ENCODE data around the gene BANF1.

DNA sequence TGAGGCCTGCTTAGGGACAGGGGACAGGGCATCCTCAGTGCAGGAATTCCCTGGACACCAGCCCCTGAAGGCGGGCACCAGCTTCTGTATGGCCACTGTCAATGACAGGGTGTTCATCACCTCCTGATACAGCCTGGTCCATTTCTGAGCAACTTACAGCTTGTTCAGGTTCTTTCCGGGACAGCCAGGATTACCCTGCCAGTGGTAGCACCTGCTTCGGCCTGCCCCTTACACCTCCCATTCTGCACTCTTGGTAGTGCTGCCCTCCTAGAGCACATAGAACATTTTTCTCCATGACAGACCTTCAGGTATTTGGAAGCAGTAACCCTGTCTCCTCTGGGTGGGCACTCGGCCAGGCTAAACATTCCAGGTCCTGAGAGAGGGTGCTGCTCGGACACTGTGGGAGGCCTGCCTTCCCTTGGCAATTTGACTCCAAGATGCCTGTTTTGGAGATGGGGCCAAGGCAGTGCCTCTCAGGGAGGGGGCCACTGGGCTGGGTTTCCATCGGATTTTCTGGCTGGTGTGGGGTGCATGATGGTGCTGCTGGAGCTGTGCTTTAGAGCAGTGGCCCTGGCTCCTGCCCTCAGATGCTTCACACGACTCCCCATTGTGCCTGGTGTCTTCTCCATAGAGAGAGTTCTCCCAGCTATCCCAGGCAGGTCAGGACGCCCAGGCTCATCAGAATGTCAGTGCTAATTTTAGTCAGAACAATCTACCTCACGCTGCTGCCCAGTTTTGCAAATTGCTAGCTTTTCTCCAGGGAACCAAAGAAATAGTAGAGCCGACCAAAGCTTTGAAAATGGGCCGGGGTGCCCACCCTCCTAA, 45.5 kb downstream of the BANF1 start:
- TF ChIP-seq TEAD4 (IDR thresholded peaks at IDR 0.05) (peak; percentile 94), USF1 (IDR thresholded peaks at IDR 0.05) (no peak), CREB1 (IDR thresholded peaks at IDR 0.05; ENCODE audit: low read depth) (no peak), EP300 (IDR thresholded peaks at IDR 0.05; ENCODE audit: borderline replicate concordance) (peak; percentile 82; the same call in 1 of the 2 replicates), CEBPB (IDR thresholded peaks at IDR 0.05) (no peak)
